Measurements from ENCODE around the gene RAB13. TPM values are rescaled to one million over a fixed set of nuclear protein-coding genes. Genes with fewer than 3 reads are reported as not detected.
A peak's percentile ranks its signal among the peaks of the same experiment; 100 is the strongest.

RAB13 gene
- total and polyA plus RNA-seq, 2 of the 13 experiments (the other 11 are each of a cell fraction or from before 2014, with no cell fraction given), result 15.9 to 24.7 TPM

GRCh38 chr1:153945795-153946621 lies 40.1 kb downstream of the RAB13 start (continued):
- TF ChIP-seq ARNTL (CRISPR knock-in tag; IDR thresholded peaks at IDR 0.05) (0 out of 2 replicates have a peak, but pooled peaks have one; percentile 74), NR2C2 (CRISPR knock-in tag; IDR thresholded peaks at IDR 0.05; ENCODE audit: borderline replicate concordance) (peak; percentile 69; the same call in 1 of the 2 replicates), POLR2A (IDR thresholded peaks at IDR 0.05; ENCODE audit: insufficient read depth in 1 of 2, low read depth in 2 of 2, low read length in 2 of 2) (peak; percentile 57), ZNF143 (CRISPR knock-in tag; IDR thresholded peaks at IDR 0.05) (no peak; the same call in 1 of the 2 replicates), MEIS2 (CRISPR knock-in tag; IDR thresholded peaks at IDR 0.05) (0 out of 2 replicates have a peak, but pooled peaks have one; percentile 22), ZNF20 (CRISPR knock-in tag; IDR thresholded peaks at IDR 0.05) (no peak), ZNF563 (CRISPR knock-in tag; IDR thresholded peaks at IDR 0.05) (0 out of 2 replicates have a peak, but pooled peaks have one; percentile 42), ZBTB46 (CRISPR knock-in tag; IDR thresholded peaks at IDR 0.05; ENCODE audit: borderline replicate concordance) (no peak), FOSL2 (CRISPR knock-in tag; IDR thresholded peaks at IDR 0.05) (peak; percentile 9; the same call in 1 of the 2 replicates), NONO (IDR thresholded peaks at IDR 0.05) (no peak), NONO (CRISPR knock-in tag; conservative IDR thresholded peaks at IDR 0.05) (peak; percentile 46; the same call in 1 of the 2 replicates), ZNF782 (CRISPR knock-in tag; IDR thresholded peaks at IDR 0.05; ENCODE audit: borderline replicate concordance) (0 out of 2 replicates have a peak, but pooled peaks have one; percentile 7), PBX3 (CRISPR knock-in tag; IDR thresholded peaks at IDR 0.05; ENCODE audit: borderline replicate concordance) (no peak), EED (CRISPR knock-in tag; IDR thresholded peaks at IDR 0.05) (0 out of 2 replicates have a peak, but pooled peaks have one; percentile 22), GATAD1 (CRISPR knock-in tag; IDR thresholded peaks at IDR 0.05) (peak; percentile 55; the same call in 1 of the 2 replicates), ZBTB7B (CRISPR knock-in tag; IDR thresholded peaks at IDR 0.05) (0 out of 2 replicates have a peak, but pooled peaks have one; percentile 16), CTCF (CRISPR knock-in tag; IDR thresholded peaks at IDR 0.05) (peak; percentile 13), SP4 (CRISPR knock-in tag; IDR thresholded peaks at IDR 0.05) (peak; percentile 57), KDM5B (CRISPR knock-in tag; IDR thresholded peaks at IDR 0.05; ENCODE audit: borderline replicate concordance) (peak; percentile 56; the same call in 1 of the 2 replicates), HIC2 (CRISPR knock-in tag; IDR thresholded peaks at IDR 0.05; ENCODE audit: low read depth) (0 out of 2 replicates have a peak, but pooled peaks have one; percentile 48), ZNF101 (CRISPR knock-in tag; IDR thresholded peaks at IDR 0.05; ENCODE audit: borderline replicate concordance, low read depth) (no peak)
